ENCODE measurements around the gene KIF1C. TPM values are rescaled to one million over a fixed set of nuclear protein-coding genes. Genes with fewer than 3 reads are reported as not detected.

The KIF1C gene
- total RNA-seq, 1 experiment from 2014 or later: 85.6 TPM

DNA sequence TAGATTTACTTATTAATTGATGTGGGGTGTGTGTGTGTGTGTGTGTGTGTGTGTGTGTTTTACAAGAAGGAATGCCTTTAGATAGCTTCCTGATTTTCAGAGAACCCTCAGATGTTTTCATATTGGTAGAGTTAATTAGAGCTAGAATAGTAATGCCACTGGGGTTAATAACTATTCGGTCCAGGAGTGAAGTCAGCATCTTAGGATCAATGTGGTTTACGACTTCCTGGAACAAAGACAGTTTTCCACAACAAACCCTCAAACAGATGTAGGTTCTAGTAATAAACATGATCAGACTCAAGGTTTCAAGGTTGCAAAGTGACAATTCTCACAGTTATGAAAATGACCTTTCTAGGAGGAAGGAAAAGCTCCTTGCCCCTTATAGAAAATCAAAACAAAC lies 49.7 kb downstream of the KIF1C start:
- no peak for DNase-seq
- TF ChIP-seq, protein P1, sequence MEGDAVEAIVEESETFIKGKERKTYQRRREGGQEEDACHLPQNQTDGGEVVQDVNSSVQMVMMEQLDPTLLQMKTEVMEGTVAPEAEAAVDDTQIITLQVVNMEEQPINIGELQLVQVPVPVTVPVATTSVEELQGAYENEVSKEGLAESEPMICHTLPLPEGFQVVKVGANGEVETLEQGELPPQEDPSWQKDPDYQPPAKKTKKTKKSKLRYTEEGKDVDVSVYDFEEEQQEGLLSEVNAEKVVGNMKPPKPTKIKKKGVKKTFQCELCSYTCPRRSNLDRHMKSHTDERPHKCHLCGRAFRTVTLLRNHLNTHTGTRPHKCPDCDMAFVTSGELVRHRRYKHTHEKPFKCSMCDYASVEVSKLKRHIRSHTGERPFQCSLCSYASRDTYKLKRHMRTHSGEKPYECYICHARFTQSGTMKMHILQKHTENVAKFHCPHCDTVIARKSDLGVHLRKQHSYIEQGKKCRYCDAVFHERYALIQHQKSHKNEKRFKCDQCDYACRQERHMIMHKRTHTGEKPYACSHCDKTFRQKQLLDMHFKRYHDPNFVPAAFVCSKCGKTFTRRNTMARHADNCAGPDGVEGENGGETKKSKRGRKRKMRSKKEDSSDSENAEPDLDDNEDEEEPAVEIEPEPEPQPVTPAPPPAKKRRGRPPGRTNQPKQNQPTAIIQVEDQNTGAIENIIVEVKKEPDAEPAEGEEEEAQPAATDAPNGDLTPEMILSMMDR (conservative IDR thresholded peaks at IDR 0.05): no peak
- H3K27me3 Mint-ChIP-seq (ENCODE audit: low read depth): peaks cover 4% of the 10 kb centered on the region; the same call in 1 of the 2 replicates
- Histone ChIP-seq H3K27me3 (ENCODE audit: insufficient read depth, low read length) (no peaks in the 10 kb centered on the region), H3K18ac (ENCODE audit: insufficient read length, low read depth, low read length) (no peak overlapping the region), H3K79me1 (ENCODE audit: insufficient read depth, low read depth, low read length, poor library complexity, severe bottlenecking) (no peaks in the 10 kb centered on the region), H3K9ac (ENCODE audit: extremely low read depth, insufficient read length, low read length) (no peak overlapping the region), H2AFZ (ENCODE audit: low read length) (no peak overlapping the region), H2BK12ac (ENCODE audit: insufficient read length, low read depth, low read length) (no peak overlapping the region), H4K5ac (ENCODE audit: insufficient read length, low read depth, low read length) (no peak overlapping the region), H3K23ac (ENCODE audit: insufficient read length, low read depth, low read length) (no peak overlapping the region), H2AK5ac (ENCODE audit: insufficient read length, low read length) (no peak overlapping the region), H2BK15ac (ENCODE audit: low read depth, low read length) (no peak overlapping the region), H3K27ac (ENCODE audit: insufficient read length, low read depth, low read length) (no peak overlapping the region), H3T11ph (ENCODE audit: low read length) (no peak overlapping the region), H2BK5ac (ENCODE audit: insufficient read length, low read length) (no peak overlapping the region), H2BK120ac (ENCODE audit: low read depth, low read length, poor library complexity, severe bottlenecking) (no peak overlapping the region), H3K56ac (ENCODE audit: insufficient read length, low read depth, low read length) (no peak overlapping the region), H3K4ac (ENCODE audit: low read depth, low read length) (no peak overlapping the region), H3K79me2 (ENCODE audit: insufficient read depth, low read length) (no peaks in the 10 kb centered on the region), H3K4me2 (ENCODE audit: insufficient read depth, insufficient read length, low read length) (no peak overlapping the region), H4K91ac (ENCODE audit: insufficient read length, low read depth, low read length) (no peak overlapping the region), H3K9me3 (ENCODE audit: control insufficient read depth, low read depth, low read length) (no peaks in the 10 kb centered on the region), H4K20me1 (ENCODE audit: control insufficient read depth, insufficient read depth, insufficient read length) (no peaks in the 10 kb centered on the region), H4K8ac (replicated peaks; ENCODE audit: insufficient read length, low read depth, low read length) (no peak overlapping the region), H2BK20ac (ENCODE audit: low read depth, low read length, poor library complexity, severe bottlenecking) (no peak overlapping the region), H3K4me1 (ENCODE audit: insufficient read depth, low read length) (no peaks in the 10 kb centered on the region), H3K23me2 (ENCODE audit: insufficient read length, low read depth, low read length, poor library complexity, severe bottlenecking) (no peaks in the 10 kb centered on the region), H3K14ac (ENCODE audit: insufficient read depth, low read length) (no peak overlapping the region)
- no peaks in the 10 kb centered on the region; a peak in 1 of 7 replicates for H3K36me3 Mint-ChIP-seq (ENCODE audit: insufficient read depth in 1 of 3, low read depth in 3 of 3)
- H3K4me3 Mint-ChIP-seq: no peak overlapping the region
- WGBS (ENCODE audit: extremely low coverage, insufficient read length, low lambda C conversion rate): no CpG with 5 or more reads among the region's 2 CpGs
- H3K9me3 Mint-ChIP-seq: no peaks in the 10 kb centered on the region; a peak in 1 of 5 replicates
- H3K4me1 Mint-ChIP-seq: peaks cover 0 to 3% of the 10 kb centered on the region in 2 experiments; a peak in 1 of 4 replicates
- H3K27ac Mint-ChIP-seq: no peak overlapping the region

Data from H9 (cell line).